Esophagus muscularis mucosa (tissue), 4 donors: ENCODE measurements around the gene LMAN1. TPM values are rescaled to one million over a fixed set of nuclear protein-coding genes. Genes with fewer than 3 reads are reported as not detected.
A peak's percentile ranks its signal among the peaks of the same experiment; 100 is the strongest.

Experiments
- DNase-seq: peaks from one replicate; pipeline ENCODE4 v3.0.0-alpha.2; 2017; ENCODE audit errors: extremely low spot score
- H3K27ac ChIP-seq, 4 donors: fragments of 200-600 bp; sonication (generic); replicated peaks in 1 of 4; 1 replicate in 3 of 4; 2 replicates in 1 of 4; pipeline ENCODE4 v1.5.1; 2016 to 2019; ENCODE audit warnings: mild to moderate bottlenecking in 1 of 4
- H3K27me3 ChIP-seq, 4 donors: fragments of 200-600 bp; sonication (generic); one replicate each; pipeline versions ENCODE4 v1.5.1 to v1.6.0; 2016 to 2019
- H3K36me3 ChIP-seq, 4 donors: fragments of 200-600 bp; sonication (generic); one replicate each; pipeline ENCODE4 v1.5.1; 2016 to 2019
- H3K4me1 ChIP-seq, 4 donors: fragments of 200-600 bp; sonication (generic); one replicate each; pipeline ENCODE4 v1.5.1; 2016 to 2019
- H3K4me3 ChIP-seq, 4 donors: fragments of 200-600 bp; sonication (generic); 1 replicate in 2 of 4; 2 replicates in 2 of 4; pipeline ENCODE4 v1.5.1; 2016 to 2019; ENCODE audit warnings: mild to moderate bottlenecking in 4 of 4, moderate library complexity in 1 of 4
- H3K9me3 ChIP-seq, 4 donors: fragments of 200-600 bp; sonication (generic); 1 replicate in 3 of 4; 2 replicates in 1 of 4; pipeline ENCODE4 v1.5.1; 2016 to 2019
- CTCF ChIP-seq, 3 experiments: fragments of 200-600 bp in 2 of 3; fragments of 450-650 bp in 1 of 3; sonication (generic) in 2 of 3; IDR thresholded peaks; one replicate each; pipeline ENCODE4 v1.5.1; 2017 to 2019; ENCODE audit warnings: antibody characterized with exemption in 3 of 3, mild to moderate bottlenecking in 2 of 3, moderate library complexity in 1 of 3
- EP300 ChIP-seq: sonication (generic); formaldehyde crosslinking; IDR thresholded peaks from one replicate; pipeline ENCODE4 v1.6.1; 2017; ENCODE audit warnings: antibody characterized with exemption
- POLR2A ChIP-seq: fragments of 450-650 bp; IDR thresholded peaks from one replicate; pipeline ENCODE4 v1.6.1; 2017; ENCODE audit warnings: antibody characterized with exemption, moderate library complexity, mild to moderate bottlenecking, low read depth
- POLR2AphosphoS5 ChIP-seq, 2 donors: sonication (generic); formaldehyde crosslinking; IDR thresholded peaks; one replicate each; pipeline ENCODE4 v1.6.1; 2017; ENCODE audit warnings: antibody characterized with exemption in 2 of 2
- WGBS: methylation state at CpG from one replicate; pipeline ENCODE4 v1.1.5; 2018; 5-methylcytosine and 5-hydroxymethylcytosine counted together
- intact Hi-C: fragments of 100-400 bp; cut with DNase I; formaldehyde crosslinking; loops from one replicate; pipeline ENCODE4 v1.15.1; 2023
- total RNA-seq, 4 donors: library from RNA; depleted of rRNA; stranded (reverse); fragments of >200 nt; gene quantifications; one replicate each; pipeline versions ENCODE4 v1.1.0 to v1.2.1, GENCODE V29; 2016

The LMAN1 gene
- total RNA-seq, 4 donors from 2014 or later = 51.8 to 61.4 (median 55.3) TPM

GRCh38 chr18:59311631-59312030 lies 47.4 kb downstream of the LMAN1 start:
- Histone ChIP-seq H3K27me3 (peaks cover 0 to 38% (median 0%) of the 10 kb centered on the region in 4 donors), H3K4me1 (peaks cover 9 to 12% (median 11%) of the 10 kb centered on the region in 4 donors), H3K9me3 (no peaks in the 10 kb centered on the region), H3K4me3 (no peak overlapping the region), H3K36me3 (no peaks in the 10 kb centered on the region), H3K27ac (no peak overlapping the region)
- TF ChIP-seq POLR2A (no peak), EP300 (no peak), CTCF (IDR thresholded peaks at IDR 0.05) (no peak), POLR2AphosphoS5 (IDR thresholded peaks at IDR 0.05) (no peak)
- DNase-seq = no peak
- WGBS = 91% methylated on average over 7 of the region's 7 CpGs
- intact Hi-C loops = no loop called here

GRCh38 chr18:59308938-59309260 lies 50.2 kb downstream of the LMAN1 start:
- 17% methylated on average over 5 of the region's 5 CpGs for WGBS
- TF ChIP-seq CTCF (IDR thresholded peaks at IDR 0.05) (no peak), EP300 (no peak), POLR2A (no peak), POLR2AphosphoS5 (IDR thresholded peaks at IDR 0.05) (no peak)
- H3K27ac ChIP-seq = no peak overlapping the region

GRCh38 chr18:59308248-59308937 lies 50.7 kb downstream of the LMAN1 start:
- H3K27me3 ChIP-seq = peaks cover 0 to 50% (median 0%) of the 10 kb centered on the region in 4 donors
- peak; percentile 66 to 86 (median 68) for TF ChIP-seq CTCF (IDR thresholded peaks at IDR 0.05)
- no peak for TF ChIP-seq EP300
- intact Hi-C loops = loop anchor here (2.0 kb wide), 1 partner anchor 94 kb away; no protein-coding TSS in a partner anchor
- peak overlapping the region in 3 of 4 donors; percentile 22 to 51 (median 31) for H3K4me3 ChIP-seq
- no peak overlapping the region for H3K27ac ChIP-seq
- 4% methylated on average over 44 of the region's 46 CpGs for WGBS
- no peaks in the 10 kb centered on the region for H3K9me3 ChIP-seq
- no peak for DNase-seq
- H3K4me1 ChIP-seq = peaks cover 9 to 12% (median 11%) of the 10 kb centered on the region in 4 donors
- no peaks in the 10 kb centered on the region for H3K36me3 ChIP-seq

More at GRCh38 chr18:59308938-59309260, 50.2 kb downstream of the LMAN1 start:
- no peaks in the 10 kb centered on the region for H3K9me3 ChIP-seq
- peak overlapping the region in 3 of 4 donors; percentile 22 to 51 (median 31) for H3K4me3 ChIP-seq
- DNase-seq = no peak
- peaks cover 0 to 50% (median 0%) of the 10 kb centered on the region in 4 donors for H3K27me3 ChIP-seq
- no peaks in the 10 kb centered on the region for H3K36me3 ChIP-seq
- peaks cover 9 to 12% (median 11%) of the 10 kb centered on the region in 4 donors for H3K4me1 ChIP-seq
- intact Hi-C loops = loop anchor here (2.0 kb wide), 1 partner anchor 94 kb away; no protein-coding TSS in a partner anchor

GRCh38 chr18:59306640-59307039 lies 52.4 kb downstream of the LMAN1 start:
- H3K27ac ChIP-seq = no peak overlapping the region
- H3K27me3 ChIP-seq = peaks cover 0 to 43% (median 0%) of the 10 kb centered on the region in 4 donors
- peaks cover 9 to 12% (median 11%) of the 10 kb centered on the region in 4 donors for H3K4me1 ChIP-seq
- H3K36me3 ChIP-seq = no peaks in the 10 kb centered on the region
- TF ChIP-seq EP300 (no peak), POLR2AphosphoS5 (IDR thresholded peaks at IDR 0.05) (no peak), POLR2A (no peak)
- no peak overlapping the region for H3K4me3 ChIP-seq
- no peak for DNase-seq
- whole genome bisulfite sequencing = 82% methylated on average over 6 of the region's 6 CpGs
- no peaks in the 10 kb centered on the region for H3K9me3 ChIP-seq
- intact Hi-C loops = no loop called here

- no peaks in the 10 kb centered on the region for H3K9me3 ChIP-seq
- peaks cover 0 to 44% (median 0%) of the 10 kb centered on the region in 4 donors for H3K27me3 ChIP-seq
- H3K4me3 ChIP-seq = no peak overlapping the region
- H3K27ac ChIP-seq = no peak overlapping the region
- 86% methylated on average over 4 of the region's 4 CpGs for WGBS
- intact Hi-C loops = no loop called here
- no peak for TF ChIP-seq EP300
- TF ChIP-seq POLR2AphosphoS5 (IDR thresholded peaks at IDR 0.05) = no peak
- no peak for TF ChIP-seq POLR2A
- no peak for TF ChIP-seq CTCF (IDR thresholded peaks at IDR 0.05)
- no peak for DNase-seq
- no peaks in the 10 kb centered on the region for H3K36me3 ChIP-seq
- peaks cover 9 to 12% (median 11%) of the 10 kb centered on the region in 4 donors for H3K4me1 ChIP-seq
Observed at GRCh38 chr18:59305295-59305694, 53.8 kb downstream of the LMAN1 start.
